Stomach (tissue), 4 donors: Measurements from ENCODE around the gene MRPL28.
"Not testable (repeated sequence)": the region's sequence is repeated elsewhere in the genome, so short reads cannot be mapped to it uniquely, and the experiment has no call there.

Experiments
- POLR2A ChIP-seq, 4 donors: fragments of 450-650 bp; IDR thresholded peaks; one replicate each; pipeline ENCODE4 v1.6.1; 2016; ENCODE audit warnings: antibody characterized with exemption in 4 of 4, control low read depth in 2 of 4, mild to moderate bottlenecking in 1 of 4, moderate library complexity in 1 of 4
- TF ChIP-seq, protein P1 (sequence below), 7 experiments: fragments of 450-650 bp in 4 of 7; fragments of 200-600 bp in 3 of 7; sonication (generic) in 3 of 7; IDR thresholded peaks; one replicate each; pipeline ENCODE4 v1.5.1; 2016 to 2019; ENCODE audit warnings: antibody characterized with exemption in 7 of 7, control low read depth in 2 of 7, mild to moderate bottlenecking in 1 of 7

GRCh38 chr16:331181-331814 is 39.0 kb downstream of the MRPL28 start:
- TF ChIP-seq, protein P1, sequence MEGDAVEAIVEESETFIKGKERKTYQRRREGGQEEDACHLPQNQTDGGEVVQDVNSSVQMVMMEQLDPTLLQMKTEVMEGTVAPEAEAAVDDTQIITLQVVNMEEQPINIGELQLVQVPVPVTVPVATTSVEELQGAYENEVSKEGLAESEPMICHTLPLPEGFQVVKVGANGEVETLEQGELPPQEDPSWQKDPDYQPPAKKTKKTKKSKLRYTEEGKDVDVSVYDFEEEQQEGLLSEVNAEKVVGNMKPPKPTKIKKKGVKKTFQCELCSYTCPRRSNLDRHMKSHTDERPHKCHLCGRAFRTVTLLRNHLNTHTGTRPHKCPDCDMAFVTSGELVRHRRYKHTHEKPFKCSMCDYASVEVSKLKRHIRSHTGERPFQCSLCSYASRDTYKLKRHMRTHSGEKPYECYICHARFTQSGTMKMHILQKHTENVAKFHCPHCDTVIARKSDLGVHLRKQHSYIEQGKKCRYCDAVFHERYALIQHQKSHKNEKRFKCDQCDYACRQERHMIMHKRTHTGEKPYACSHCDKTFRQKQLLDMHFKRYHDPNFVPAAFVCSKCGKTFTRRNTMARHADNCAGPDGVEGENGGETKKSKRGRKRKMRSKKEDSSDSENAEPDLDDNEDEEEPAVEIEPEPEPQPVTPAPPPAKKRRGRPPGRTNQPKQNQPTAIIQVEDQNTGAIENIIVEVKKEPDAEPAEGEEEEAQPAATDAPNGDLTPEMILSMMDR (IDR thresholded peaks at IDR 0.05): not testable (repeated sequence)
- TF ChIP-seq POLR2A (IDR thresholded peaks at IDR 0.05): not testable (repeated sequence)
